Right lobe of liver (tissue), 4 donors: ENCODE data around the gene ZNF581.

Experiments used
- POLR2A ChIP-seq: fragments of 450-650 bp; IDR thresholded peaks from one replicate; pipeline ENCODE4 v1.6.1; 2017; ENCODE audit warnings: antibody characterized with exemption, mild to moderate bottlenecking
- TF ChIP-seq, protein P1 (sequence below), 4 donors: fragments of 200-600 bp in 3 of 4; fragments of 450-650 bp in 1 of 4; IDR thresholded peaks; one replicate each; pipeline versions ENCODE4 v1.5.1 to v1.8.0; 2016 to 2022; ENCODE audit warnings: antibody characterized with exemption in 4 of 4, mild to moderate bottlenecking in 2 of 4
- donor health status: DM: no; HTN: no; CAD: no.
- donor health status: DM: no; HTN: no; CAD: no.
- donor health status: DM: no; HTN: yes; CAD: no.

DNA sequence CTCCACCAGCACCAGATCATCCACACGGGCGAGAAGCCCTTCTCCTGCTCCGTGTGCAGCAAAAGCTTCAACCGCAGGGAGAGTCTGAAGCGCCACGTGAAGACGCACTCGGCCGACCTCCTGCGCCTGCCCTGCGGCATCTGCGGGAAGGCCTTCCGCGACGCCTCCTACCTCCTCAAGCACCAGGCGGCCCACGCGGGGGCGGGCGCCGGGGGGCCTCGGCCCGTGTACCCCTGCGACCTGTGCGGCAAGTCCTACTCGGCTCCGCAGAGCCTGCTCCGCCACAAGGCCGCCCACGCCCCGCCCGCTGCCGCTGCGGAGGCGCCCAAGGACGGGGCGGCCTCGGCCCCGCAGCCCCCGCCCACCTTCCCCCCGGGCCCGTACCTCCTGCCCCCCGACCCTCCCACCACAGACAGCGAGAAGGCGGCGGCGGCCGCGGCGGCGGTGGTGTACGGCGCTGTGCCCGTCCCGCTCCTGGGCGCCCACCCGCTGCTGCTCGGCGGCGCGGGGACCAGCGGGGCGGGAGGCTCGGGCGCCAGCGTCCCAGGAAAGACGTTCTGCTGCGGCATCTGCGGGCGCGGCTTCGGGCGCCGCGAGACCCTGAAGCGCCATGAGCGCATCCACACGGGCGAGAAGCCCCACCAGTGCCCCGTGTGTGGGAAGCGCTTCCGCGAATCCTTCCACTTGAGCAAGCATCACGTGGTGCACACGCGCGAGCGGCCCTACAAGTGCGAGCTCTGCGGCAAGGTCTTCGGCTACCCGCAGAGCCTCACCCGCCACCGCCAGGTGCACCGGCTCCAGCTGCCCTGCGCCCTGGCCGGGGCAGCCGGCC lies 28.5 kb upstream of the ZNF581 start:
- TF ChIP-seq, protein P1, sequence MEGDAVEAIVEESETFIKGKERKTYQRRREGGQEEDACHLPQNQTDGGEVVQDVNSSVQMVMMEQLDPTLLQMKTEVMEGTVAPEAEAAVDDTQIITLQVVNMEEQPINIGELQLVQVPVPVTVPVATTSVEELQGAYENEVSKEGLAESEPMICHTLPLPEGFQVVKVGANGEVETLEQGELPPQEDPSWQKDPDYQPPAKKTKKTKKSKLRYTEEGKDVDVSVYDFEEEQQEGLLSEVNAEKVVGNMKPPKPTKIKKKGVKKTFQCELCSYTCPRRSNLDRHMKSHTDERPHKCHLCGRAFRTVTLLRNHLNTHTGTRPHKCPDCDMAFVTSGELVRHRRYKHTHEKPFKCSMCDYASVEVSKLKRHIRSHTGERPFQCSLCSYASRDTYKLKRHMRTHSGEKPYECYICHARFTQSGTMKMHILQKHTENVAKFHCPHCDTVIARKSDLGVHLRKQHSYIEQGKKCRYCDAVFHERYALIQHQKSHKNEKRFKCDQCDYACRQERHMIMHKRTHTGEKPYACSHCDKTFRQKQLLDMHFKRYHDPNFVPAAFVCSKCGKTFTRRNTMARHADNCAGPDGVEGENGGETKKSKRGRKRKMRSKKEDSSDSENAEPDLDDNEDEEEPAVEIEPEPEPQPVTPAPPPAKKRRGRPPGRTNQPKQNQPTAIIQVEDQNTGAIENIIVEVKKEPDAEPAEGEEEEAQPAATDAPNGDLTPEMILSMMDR (IDR thresholded peaks at IDR 0.05): no peak
- TF ChIP-seq POLR2A: no peak
